ENCODE results near the gene VSTM1.

VSTM1 gene

DNA sequence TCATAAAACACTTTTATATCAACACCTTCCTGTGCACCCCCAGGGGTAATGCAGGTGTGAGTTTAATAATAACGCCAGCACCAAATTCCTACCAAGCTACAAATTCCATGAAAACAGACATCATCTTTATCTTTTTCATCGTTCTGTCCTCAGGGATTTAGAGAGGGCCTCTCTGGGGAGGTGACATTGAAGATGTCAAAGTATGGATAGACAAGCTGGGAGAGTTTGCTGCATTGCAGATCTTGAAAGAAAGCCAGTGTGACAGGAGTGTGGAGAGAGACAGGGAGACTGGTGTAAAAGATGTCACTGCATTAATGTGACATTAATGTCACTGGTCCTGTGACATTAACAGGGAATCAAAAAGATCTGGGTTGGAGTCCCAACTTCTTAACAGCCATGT is 62.2 kb downstream of the VSTM1 start (continued):
- TF ChIP-seq, protein P1, sequence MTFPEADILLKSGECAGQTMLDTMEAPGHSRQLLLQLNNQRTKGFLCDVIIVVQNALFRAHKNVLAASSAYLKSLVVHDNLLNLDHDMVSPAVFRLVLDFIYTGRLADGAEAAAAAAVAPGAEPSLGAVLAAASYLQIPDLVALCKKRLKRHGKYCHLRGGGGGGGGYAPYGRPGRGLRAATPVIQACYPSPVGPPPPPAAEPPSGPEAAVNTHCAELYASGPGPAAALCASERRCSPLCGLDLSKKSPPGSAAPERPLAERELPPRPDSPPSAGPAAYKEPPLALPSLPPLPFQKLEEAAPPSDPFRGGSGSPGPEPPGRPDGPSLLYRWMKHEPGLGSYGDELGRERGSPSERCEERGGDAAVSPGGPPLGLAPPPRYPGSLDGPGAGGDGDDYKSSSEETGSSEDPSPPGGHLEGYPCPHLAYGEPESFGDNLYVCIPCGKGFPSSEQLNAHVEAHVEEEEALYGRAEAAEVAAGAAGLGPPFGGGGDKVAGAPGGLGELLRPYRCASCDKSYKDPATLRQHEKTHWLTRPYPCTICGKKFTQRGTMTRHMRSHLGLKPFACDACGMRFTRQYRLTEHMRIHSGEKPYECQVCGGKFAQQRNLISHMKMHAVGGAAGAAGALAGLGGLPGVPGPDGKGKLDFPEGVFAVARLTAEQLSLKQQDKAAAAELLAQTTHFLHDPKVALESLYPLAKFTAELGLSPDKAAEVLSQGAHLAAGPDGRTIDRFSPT (tag by site-specific recombination; IDR thresholded peaks at IDR 0.05) = no peak
- TF ChIP-seq SCRT1 (tag by site-specific recombination; IDR thresholded peaks at IDR 0.05; ENCODE audit: borderline replicate concordance) (no peak), KLF7 (tag by site-specific recombination; IDR thresholded peaks at IDR 0.05; ENCODE audit: borderline replicate concordance) (no peak)

DNA sequence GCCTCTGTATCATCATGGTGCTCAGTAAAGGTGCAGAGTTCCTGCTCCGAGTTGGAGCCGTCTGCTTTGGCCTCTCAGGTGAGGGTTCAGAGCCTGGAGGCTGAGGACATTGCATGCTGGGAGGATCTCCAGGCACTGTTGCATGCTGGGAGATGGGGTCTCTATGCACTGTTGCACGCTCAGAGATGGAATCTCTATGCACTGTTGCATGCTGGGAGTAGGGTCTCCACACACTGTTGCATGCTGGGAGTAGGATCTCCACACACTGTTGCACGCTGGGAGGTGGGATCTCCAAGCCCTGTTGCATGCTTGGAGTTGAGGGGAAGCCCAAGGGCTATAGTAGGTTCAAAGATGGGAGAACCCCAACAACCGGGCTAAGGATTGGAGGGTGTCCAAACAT is 64.0 kb downstream of the VSTM1 start:
- ChIA-PET POLR2A (no interaction called here), CTCF (no interaction called here)
- Histone ChIP-seq H3K4me3 (ENCODE audit: low read depth, low read length) (no peak overlapping the region), H3K27ac (ENCODE audit: extremely low read depth, low read depth, low read length) (no peak overlapping the region), H3K9me3 (ENCODE audit: control insufficient read depth, insufficient read depth, low read depth, low read length) (no peaks in the 10 kb centered on the region; the same call in 1 of the 2 replicates), H3K36me3 (ENCODE audit: control insufficient read depth in 2 of 2, insufficient read depth in 1 of 2, low read length in 2 of 2) (no peaks in the 10 kb centered on the region), H3K4me1 (ENCODE audit: control insufficient read depth, insufficient read depth, low read length) (no peaks in the 10 kb centered on the region)
- TF ChIP-seq ZNF704 (tag by site-specific recombination; IDR thresholded peaks at IDR 0.05) (no peak), SCRT2 (tag by site-specific recombination; IDR thresholded peaks at IDR 0.05) (peak; percentile 77), ZNF76 (tag by site-specific recombination; IDR thresholded peaks at IDR 0.05; ENCODE audit: borderline replicate concordance, low read depth) (peak; percentile 80)

GRCh38 chr19:53998223-53998622 is 65.5 kb downstream of the VSTM1 start:
- Histone ChIP-seq H3K36me3 (ENCODE audit: control insufficient read depth in 2 of 2, insufficient read depth in 1 of 2, low read length in 2 of 2) (no peaks in the 10 kb centered on the region), H3K9me3 (ENCODE audit: control insufficient read depth, insufficient read depth, low read depth, low read length) (no peaks in the 10 kb centered on the region; the same call in 1 of the 2 replicates), H3K4me3 (ENCODE audit: low read depth, low read length) (no peak overlapping the region), H3K4me1 (ENCODE audit: control insufficient read depth, insufficient read depth, low read length) (no peaks in the 10 kb centered on the region), H3K27ac (ENCODE audit: extremely low read depth, low read depth, low read length) (no peak overlapping the region)
- POLR2A ChIA-PET = no interaction called here
- peak; percentile 93 for TF ChIP-seq GLIS1 (tag by site-specific recombination; IDR thresholded peaks at IDR 0.05)
- no peak for TF ChIP-seq CTCF (tag by site-specific recombination; IDR thresholded peaks at IDR 0.05)
- TF ChIP-seq ZNF416 (tag by site-specific recombination; IDR thresholded peaks at IDR 0.05) = no peak
- CTCF ChIA-PET = interaction anchor here (0.7 to 1.2 kb wide), 3 partner anchors 18 to 205 kb away, joined by 3 read pairs; no protein-coding TSS in a partner anchor

DNA sequence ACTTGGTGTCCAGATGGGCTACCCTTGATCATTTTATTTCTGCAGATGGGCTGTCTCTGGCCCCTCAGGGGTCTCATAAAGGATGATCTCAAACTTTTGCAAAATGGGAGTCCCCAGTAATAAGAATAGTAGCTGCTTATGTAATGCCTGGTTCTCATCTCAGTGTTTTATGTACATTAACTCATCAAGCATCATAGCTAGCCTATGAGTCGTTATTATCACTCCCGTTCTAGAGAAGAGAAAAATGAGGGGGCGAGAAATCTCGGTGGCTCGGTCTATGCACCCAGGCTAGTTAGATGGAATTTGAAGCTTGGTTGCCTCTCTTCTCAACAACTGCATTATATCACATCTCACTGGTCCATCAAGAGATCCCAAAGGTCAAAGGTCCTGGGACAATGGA is 68.9 kb downstream of the VSTM1 start:
- no peaks in the 10 kb centered on the region for H3K9me3 ChIP-seq (ENCODE audit: control insufficient read depth, insufficient read depth, low read depth, low read length)
- H3K36me3 ChIP-seq (ENCODE audit: control insufficient read depth in 2 of 2, insufficient read depth in 1 of 2, low read length in 2 of 2) = no peaks in the 10 kb centered on the region
- H3K4me1 ChIP-seq (ENCODE audit: control insufficient read depth, insufficient read depth, low read length) = no peaks in the 10 kb centered on the region
- TF ChIP-seq ZNF140 (tag by site-specific recombination; IDR thresholded peaks at IDR 0.05) (no peak), ZNF624 (tag by site-specific recombination; IDR thresholded peaks at IDR 0.05) (no peak), ZNF354C (tag by site-specific recombination; IDR thresholded peaks at IDR 0.05; ENCODE audit: borderline replicate concordance, low read depth) (no peak), ZSCAN18 (tag by site-specific recombination; IDR thresholded peaks at IDR 0.05) (no peak)
- TF ChIP-seq, protein P2, sequence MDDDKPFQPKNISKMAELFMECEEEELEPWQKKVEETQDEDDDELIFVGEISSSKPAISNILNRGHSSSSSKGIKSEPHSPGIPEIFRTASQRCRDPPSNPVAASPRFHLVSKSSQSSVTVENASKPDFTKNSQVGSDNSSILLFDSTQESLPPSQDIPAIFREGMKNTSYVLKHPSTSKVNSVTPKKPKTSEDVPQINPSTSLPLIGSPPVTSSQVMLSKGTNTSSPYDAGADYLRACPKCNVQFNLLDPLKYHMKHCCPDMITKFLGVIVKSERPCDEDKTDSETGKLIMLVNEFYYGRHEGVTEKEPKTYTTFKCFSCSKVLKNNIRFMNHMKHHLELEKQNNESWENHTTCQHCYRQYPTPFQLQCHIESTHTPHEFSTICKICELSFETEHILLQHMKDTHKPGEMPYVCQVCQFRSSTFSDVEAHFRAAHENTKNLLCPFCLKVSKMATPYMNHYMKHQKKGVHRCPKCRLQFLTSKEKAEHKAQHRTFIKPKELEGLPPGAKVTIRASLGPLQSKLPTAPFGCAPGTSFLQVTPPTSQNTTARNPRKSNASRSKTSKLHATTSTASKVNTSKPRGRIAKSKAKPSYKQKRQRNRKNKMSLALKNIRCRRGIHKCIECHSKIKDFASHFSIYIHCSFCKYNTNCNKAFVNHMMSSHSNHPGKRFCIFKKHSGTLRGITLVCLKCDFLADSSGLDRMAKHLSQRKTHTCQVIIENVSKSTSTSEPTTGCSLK (tag by site-specific recombination; IDR thresholded peaks at IDR 0.05) = no peak
- CTCF ChIA-PET = interaction anchor here (0.5 to 0.9 kb wide), 3 partner anchors 53 to 223 kb away, joined by 3 to 4 read pairs (median 4); no protein-coding TSS in a partner anchor
- no peak overlapping the region for H3K4me3 ChIP-seq (ENCODE audit: low read depth, low read length)
- POLR2A ChIA-PET = interaction anchor here (0.8 kb wide), 1 partner anchor 15 kb away, joined by 4 read pairs; no protein-coding TSS in a partner anchor
- H3K27ac ChIP-seq (ENCODE audit: extremely low read depth, low read depth, low read length) = no peak overlapping the region
